ENCODE data around the gene CIROP.
A peak's percentile ranks its signal among the peaks of the same experiment; 100 is the strongest.

The CIROP gene

DNA sequence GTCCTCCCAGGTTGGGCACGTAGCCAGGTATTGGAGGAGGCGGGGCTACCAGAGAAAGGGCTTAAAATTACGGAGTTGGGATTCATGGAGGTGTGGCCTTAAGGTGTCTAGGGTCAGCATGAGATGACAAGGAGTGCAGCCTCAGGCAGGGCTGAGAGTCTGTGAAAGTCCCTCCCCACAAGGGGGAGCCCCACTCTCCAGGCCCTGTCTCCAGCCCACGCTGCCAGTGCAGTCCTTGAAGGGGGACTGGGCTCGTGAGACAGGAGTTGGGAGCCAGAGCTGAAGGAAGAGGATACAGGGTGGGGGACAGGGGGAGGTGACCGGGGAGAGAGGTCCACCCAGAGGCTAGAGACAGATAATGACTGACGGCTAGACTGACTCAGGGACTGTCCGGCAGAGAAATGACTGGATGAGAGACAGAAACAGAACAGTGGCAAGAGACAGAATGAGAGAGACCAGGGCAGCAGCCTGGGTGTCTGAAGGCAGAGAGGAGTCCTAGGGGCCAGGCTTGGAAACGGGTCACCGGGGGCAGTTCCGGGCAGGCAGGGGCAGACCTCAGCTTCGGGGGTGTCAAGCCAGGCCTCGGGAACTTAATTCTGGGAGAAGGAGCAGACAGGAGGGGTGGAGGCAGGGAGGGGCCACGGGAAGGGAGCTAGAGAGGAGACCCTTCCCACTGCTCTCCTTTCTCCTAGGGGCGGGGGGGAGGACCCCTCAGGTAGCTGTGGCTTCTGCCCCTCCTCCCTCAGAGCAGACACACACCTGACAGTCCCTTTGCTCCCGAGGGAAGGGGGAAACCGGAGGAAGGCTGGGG is 48.4 kb downstream of the CIROP start:
- TF ChIP-seq, protein P1, sequence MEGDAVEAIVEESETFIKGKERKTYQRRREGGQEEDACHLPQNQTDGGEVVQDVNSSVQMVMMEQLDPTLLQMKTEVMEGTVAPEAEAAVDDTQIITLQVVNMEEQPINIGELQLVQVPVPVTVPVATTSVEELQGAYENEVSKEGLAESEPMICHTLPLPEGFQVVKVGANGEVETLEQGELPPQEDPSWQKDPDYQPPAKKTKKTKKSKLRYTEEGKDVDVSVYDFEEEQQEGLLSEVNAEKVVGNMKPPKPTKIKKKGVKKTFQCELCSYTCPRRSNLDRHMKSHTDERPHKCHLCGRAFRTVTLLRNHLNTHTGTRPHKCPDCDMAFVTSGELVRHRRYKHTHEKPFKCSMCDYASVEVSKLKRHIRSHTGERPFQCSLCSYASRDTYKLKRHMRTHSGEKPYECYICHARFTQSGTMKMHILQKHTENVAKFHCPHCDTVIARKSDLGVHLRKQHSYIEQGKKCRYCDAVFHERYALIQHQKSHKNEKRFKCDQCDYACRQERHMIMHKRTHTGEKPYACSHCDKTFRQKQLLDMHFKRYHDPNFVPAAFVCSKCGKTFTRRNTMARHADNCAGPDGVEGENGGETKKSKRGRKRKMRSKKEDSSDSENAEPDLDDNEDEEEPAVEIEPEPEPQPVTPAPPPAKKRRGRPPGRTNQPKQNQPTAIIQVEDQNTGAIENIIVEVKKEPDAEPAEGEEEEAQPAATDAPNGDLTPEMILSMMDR (IDR thresholded peaks at IDR 0.05; ENCODE audit: extremely low read depth, insufficient read depth, missing control alignments), result peak; percentile 81
- in situ Hi-C loops (cut with MboI; ENCODE audit: low pct_unique_long_range_greater_than_20kb, low sequenced_read_pairs, unreplicated experiment), result loop anchor here (10.0 kb wide), 1 partner anchor 82 kb away; no protein-coding TSS in a partner anchor
- DNase-seq (ENCODE audit: low spot score), result peak; percentile 94

DNA sequence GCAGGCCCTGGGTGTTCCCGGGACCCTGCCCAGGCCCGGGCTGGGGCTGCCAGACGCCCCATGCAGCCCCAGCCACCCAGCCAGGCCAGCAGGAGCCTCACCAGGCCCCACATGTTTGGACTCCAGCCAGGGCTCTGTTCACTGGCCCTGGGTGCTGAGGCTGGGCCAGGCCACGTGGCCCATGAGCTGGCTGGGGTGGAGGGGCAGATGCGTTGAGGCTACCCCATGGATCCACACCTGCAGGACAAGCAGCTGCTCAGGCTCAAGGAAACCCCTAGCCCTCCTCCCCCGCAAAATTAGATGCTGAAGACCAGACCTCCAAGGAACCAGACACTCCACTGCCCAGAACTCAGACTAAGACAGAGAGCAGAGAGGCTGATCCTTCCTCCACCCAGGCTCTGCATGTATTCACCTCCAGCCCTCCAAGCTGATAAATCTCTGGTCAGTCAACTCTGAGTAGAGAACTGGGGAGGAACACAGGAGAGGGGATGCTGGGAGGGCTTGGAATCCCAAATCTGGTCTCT is 49.1 kb downstream of the CIROP start:
- in situ Hi-C loops (cut with MboI; ENCODE audit: low pct_unique_long_range_greater_than_20kb, low sequenced_read_pairs, unreplicated experiment), result loop anchor here (10.0 kb wide), 1 partner anchor 81 kb away; no protein-coding TSS in a partner anchor
- TF ChIP-seq, protein P1 (IDR thresholded peaks at IDR 0.05; ENCODE audit: extremely low read depth, insufficient read depth, missing control alignments), result no peak
- no peak for DNase-seq (ENCODE audit: low spot score)

DNA sequence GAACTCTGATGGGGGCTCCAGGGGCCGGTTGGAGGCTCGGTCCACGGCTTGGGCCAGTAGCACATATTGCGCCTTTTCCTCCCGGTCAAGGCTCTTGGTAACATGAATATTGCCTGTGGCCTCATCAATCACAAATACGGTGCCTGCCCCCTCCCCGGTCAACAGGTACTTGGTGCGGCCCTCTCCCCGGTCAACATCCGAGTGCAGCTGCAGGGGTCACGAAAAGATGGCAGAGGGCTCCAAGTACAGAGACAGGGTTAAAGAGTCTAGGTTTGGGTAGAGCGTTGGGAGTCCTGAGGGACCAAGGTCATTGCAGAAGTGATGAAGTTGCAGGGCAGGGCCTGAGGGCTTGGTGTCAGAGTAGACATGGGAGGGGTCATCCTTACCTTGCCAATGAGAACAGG is 49.6 kb downstream of the CIROP start:
- DNase-seq (ENCODE audit: low spot score), result no peak
- in situ Hi-C loops (cut with MboI; ENCODE audit: low pct_unique_long_range_greater_than_20kb, low sequenced_read_pairs, unreplicated experiment), result loop anchor here (10.0 kb wide), 1 partner anchor 80 kb away; no protein-coding TSS in a partner anchor
- TF ChIP-seq, protein P1 (IDR thresholded peaks at IDR 0.05; ENCODE audit: extremely low read depth, insufficient read depth, missing control alignments), result no peak

DNA sequence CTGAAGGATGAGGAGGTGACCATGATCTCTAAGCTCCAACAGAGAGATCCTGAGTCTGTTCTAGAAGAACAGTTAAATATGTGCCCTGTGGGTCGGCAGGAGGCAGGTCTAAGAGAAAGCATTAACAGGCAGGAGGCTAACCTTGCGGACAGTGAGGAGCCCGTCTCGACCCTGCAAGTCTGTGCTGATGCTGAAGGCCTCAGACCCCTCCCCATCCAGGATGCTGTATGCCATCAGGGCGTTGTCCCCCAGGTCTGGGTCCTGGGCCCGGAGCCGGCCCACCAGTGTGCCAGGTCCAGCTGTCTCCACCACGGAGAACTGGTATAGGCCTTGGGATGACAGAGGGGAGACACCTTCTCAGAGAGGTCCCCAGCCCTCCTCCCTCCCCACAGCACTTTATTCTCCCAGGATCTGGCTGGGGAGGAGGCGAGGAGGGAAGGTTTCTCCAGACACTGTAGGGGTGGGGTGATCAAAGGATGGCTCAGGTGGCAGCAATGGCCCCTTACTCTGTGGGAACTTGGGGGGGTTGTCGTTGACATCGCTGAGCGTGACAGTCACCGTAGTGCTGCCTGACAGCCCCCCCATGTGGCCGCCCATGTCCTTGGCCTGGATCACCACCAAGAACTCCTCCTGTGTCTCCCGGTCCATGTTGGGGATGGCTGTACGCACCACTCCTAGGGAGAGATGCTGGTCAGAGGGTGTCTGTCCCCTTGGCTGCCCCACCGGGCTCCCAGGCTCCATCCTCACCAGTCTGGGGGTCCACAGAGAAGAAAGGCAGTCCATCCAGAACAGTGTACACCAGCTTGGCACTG is 50.6 kb downstream of the CIROP start:
- peak; percentile 62 for DNase-seq (ENCODE audit: low spot score)

GRCh38 chr14:23053426-23053825 is 51.4 kb downstream of the CIROP start:
- DNase-seq (ENCODE audit: low spot score), result no peak
- TF ChIP-seq, protein P1 (IDR thresholded peaks at IDR 0.05; ENCODE audit: extremely low read depth, insufficient read depth, missing control alignments), result no peak
- in situ Hi-C loops (cut with MboI; ENCODE audit: low pct_unique_long_range_greater_than_20kb, low sequenced_read_pairs, unreplicated experiment), result loop anchor here (10.0 kb wide), 1 partner anchor 79 kb away; no protein-coding TSS in a partner anchor

More for the DNA sequence above, 50.6 kb downstream of the CIROP start:
- in situ Hi-C loops (cut with MboI; ENCODE audit: low pct_unique_long_range_greater_than_20kb, low sequenced_read_pairs, unreplicated experiment), result loop anchor here (10.0 kb wide), 1 partner anchor 79 kb away; no protein-coding TSS in a partner anchor
- TF ChIP-seq, protein P1 (IDR thresholded peaks at IDR 0.05; ENCODE audit: extremely low read depth, insufficient read depth, missing control alignments), result peak; percentile 46

DNA sequence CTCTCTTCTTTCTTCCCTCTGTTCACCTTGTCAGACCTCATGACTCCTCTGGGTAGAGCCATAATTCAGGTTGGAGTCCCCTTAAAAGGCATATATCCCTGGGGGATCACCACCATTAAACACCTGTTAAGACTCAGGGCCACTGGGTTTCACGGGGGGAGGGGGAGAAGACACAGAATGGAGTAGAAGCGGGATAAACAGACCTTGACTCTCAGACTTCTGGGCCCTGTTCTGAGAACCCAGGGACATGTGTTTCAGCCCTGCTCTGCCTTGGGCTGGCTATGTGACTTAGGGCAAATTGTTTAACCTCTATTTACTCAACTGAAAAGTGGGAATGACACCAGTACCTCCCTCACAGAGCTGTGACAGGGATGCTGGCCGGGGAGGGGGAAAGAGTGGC is 52.1 kb downstream of the CIROP start:
- TF ChIP-seq, protein P1 (IDR thresholded peaks at IDR 0.05; ENCODE audit: extremely low read depth, insufficient read depth, missing control alignments), result no peak
- in situ Hi-C loops (cut with MboI; ENCODE audit: low pct_unique_long_range_greater_than_20kb, low sequenced_read_pairs, unreplicated experiment), result loop anchor here (10.0 kb wide), 1 partner anchor 78 kb away; no protein-coding TSS in a partner anchor

More for the DNA sequence above, 52.1 kb downstream of the CIROP start:
- DNase-seq (ENCODE audit: low spot score), result no peak

Data from GM13977 (cell line).